Islet precursor cell (in vitro differentiated cells): ENCODE measurements around the gene TIPARP.
A peak's percentile ranks its signal among the peaks of the same experiment; 100 is the strongest.
"Not testable (repeated sequence)": the region's sequence is repeated elsewhere in the genome, so short reads cannot be mapped to it uniquely, and the experiment has no call there.

Experiments used
- DNase-seq: peaks from one replicate; pipeline ENCODE4 v3.0.0-alpha.2; 2018

Gene TIPARP

DNA sequence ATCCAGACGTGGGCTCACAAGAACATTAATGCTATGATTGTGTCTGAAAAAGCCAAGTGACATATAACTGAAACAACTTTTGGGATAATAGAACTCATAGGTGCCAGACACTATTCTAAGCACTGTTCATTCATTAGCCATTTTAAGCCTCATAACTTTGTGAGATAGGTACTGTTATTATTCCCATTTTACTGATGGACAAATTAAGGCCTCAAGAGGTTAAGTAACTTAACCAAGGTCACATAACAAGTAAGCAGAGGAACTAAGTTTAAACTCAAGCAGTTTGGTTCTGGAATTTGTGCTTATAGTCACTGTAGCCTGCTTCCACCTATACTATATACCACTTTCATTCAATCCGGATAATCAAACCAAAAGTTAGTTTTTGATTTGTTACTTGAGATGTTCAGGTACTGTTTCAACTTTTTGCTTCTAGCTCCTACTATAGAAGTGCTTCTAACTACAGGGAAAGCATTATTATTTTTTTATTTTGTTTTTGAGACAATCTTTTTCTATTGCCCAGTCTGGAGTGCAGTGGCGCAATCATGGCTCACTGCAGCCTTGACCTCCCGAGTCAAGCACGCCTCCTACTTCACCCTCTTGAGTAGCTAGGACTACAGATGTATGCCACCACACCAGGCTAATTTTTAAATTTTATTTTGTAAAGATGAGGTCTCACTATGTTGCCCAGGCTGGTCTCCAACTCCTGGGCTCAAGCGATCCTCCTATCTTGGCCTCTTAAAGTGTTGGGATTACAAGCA lies 41.9 kb downstream of the TIPARP start:
- DNase-seq = no peak

DNA sequence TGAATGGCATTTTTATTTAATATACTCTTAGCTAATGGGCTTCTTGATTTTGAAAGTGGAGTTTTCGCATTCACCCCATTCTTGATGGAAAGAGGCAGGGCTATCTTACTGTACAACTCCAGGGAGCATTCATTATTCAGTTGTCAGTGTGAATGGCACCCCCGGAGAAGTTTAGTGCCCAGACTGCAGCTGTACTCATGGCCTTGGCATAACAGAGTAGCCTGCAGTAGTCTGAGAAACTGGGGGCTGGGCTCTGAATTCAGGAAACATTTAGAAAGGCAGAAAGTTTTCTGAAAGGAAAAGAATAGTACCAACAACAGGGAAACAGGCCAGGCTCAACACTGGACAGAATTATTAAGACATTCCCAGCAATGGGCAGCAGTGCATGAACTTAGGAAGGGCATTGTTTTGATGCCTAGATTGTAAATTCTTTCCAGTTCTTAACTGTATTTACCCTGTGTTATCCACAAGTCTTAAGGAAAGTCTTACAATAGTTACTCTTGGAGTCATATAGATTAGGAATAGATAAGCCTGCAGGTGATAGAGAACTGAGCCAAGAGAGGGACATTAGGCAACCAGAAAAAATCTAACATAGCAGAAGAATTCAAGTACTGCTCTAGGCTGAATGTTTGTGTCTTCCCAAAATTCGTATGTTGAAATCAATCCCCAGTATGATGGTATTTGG lies 44.4 kb downstream of the TIPARP start:
- no peak for DNase-seq

- DNase-seq = no peak
Measured at GRCh38 chr3:156720826-156721225, 46.4 kb downstream of the TIPARP start.

DNA sequence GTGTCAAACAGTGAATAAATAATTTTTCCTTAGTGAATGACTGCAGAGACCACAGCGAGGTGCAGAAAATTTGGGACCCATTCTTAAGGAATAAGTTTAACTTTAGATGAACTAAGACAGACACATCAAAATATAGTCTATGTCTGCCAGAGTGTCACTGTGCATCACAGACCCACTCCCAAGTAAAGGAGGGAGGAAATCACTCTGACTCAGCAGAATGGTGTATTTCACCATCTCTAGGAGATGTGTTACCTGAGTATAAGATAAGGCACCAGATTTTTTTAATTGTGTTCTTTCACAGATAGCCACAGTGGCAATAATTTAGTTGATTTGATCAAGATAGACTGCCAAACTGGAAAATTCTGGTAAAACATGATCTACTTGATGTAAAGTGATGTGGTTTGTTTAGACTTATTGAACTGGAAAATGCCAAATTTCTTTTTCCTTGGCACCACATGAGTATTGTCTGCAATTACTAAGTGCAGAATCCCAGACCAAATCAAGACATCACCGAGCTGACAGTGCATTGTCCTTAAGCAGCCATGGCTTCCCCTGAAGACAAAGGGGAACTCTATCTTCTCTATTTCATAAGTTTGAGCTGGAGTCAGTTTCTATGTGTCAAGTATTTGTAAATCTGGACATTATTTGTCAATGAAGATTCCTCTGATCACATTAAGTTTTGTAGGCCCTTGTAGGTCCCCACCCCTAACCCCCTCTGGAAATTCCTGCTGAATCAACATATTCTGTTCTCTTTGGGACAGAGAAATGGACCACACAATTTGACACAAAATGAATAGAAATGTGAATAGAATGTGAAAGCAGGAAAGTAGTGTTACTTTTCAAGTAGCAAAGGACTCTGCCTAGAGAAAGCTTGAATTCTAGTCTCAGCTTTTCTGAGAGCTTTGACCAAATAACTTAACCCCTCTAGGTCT lies 47.6 kb downstream of the TIPARP start:
- no peak for DNase-seq

- DNase-seq = no peak
Measured at GRCh38 chr3:156723182-156723619, 48.8 kb downstream of the TIPARP start.

- no peak for DNase-seq
Measured at GRCh38 chr3:156725682-156726081, 51.3 kb downstream of the TIPARP start.

DNA sequence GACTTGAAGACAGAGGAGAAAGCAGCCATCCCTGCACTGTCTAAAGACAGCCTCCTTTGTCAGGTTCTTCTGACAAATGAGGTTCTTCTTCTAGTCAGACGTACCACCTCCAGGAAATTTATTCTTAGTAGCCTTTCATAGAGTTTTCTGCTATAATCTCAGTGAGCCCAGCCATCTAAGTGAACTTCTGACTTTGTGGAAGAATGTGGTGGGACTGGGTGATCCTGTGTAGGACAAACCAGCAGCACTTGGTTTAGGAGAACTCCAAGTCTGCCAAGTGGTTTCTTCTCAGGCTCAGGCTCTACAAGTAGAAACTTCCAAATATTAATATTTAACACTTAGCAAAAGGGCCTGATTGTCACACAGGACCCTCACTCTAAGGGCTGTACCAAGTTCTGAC lies 52.1 kb downstream of the TIPARP start:
- DNase-seq = no peak

- no peak for DNase-seq
Measured at GRCh38 chr3:156727519-156728205, 53.3 kb downstream of the TIPARP start.

GRCh38 chr3:156728267-156728985 lies 54.0 kb downstream of the TIPARP start:
- no peak for DNase-seq

- peak; percentile 71 for DNase-seq
Measured at GRCh38 chr3:156729460-156730179, 55.2 kb downstream of the TIPARP start.

GRCh38 chr3:156731813-156732212 lies 57.4 kb downstream of the TIPARP start:
- no peak for DNase-seq

DNA sequence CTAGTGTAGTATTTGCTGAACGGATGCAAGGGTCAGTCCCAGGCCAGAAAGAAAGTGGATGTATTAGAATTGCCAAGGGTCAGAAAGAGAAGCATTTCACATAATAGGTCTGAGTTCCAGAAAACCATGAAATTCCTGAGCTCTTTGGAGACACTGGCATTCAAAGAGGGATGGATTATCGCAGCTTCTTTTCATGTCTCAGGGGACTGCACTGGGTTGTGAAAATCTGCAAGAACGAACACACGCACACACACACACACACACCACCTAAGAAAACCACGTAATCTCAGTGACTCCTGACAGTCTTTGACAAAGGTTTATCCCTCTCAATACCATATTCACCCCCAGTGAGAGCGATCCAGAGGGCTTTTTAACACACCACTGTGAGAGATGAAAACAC lies 57.9 kb downstream of the TIPARP start:
- DNase-seq = no peak

DNA sequence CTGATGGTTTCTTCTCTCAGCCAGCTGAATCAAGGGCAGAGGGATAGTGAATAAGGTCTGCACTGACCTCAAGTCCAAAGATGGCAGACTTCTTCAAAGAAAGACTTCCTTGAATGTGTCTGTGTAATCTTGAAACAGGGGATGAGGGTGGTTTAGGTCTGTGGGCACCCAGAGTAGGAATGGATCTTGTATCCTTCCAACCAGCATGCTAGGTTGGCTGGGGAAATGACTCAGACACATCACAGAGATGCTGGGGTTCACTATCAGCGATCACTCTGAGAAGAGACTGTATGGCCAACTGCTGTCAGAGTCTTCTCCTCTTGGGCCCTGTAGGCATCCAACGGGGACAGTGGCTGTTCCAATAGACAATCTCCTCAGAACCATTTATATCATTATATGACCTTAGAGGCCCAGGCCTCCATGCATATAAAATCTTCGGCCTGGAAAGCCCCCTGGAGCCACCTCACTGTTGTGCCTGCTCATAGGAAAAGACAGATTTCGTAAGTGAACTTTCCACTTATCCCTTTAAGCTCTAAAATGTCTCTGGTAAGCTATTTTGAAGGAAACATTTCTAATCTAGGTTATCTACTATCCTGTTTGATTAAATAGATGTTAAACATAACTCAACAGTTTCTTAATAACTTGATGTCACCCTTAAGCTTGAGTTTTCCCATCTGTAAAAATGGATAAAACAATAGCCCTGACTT lies 58.5 kb downstream of the TIPARP start:
- no peak for DNase-seq

DNA sequence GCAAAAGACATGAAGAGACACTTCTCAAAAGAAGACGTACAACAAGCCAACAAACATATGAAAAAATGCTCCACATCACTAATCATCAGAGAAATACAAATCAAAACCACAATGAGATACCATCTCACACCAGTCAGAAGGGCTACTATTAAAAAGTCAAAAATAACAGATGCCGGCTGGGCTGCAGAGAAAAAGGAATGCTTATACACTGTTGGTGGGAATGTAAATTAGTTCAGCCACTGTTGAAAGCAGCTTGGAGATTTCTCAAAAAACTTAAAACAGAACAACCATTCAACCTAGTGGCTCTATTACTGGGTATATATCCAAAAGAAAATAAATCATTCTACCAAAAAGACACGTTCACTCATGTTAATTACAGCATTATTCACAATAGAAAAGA lies 60.3 kb downstream of the TIPARP start:
- not testable (repeated sequence) for DNase-seq

- DNase-seq = no peak
Measured at GRCh38 chr3:156735471-156735870, 61.1 kb downstream of the TIPARP start.

- DNase-seq = not testable (repeated sequence)
Measured at GRCh38 chr3:156737049-156737448, 62.7 kb downstream of the TIPARP start.

DNA sequence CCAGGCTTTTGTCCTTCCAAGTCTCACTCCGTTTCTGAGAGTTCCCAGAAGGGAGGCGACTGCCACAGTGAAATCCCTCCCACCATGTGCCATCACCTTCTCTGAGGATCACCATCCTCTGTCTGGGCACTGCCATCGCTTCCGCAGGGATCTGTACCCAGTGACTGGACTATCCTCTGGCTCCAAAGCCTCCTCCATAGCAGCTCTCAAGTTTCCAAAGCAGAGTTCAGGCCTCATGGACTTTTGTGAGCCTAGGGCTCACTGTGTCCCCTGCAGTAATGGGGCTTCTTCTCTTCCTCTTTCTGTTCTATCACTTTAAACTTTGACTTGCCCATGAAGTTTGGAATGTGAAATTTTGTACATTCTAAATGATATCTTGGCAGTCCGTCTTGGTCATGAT lies 63.9 kb downstream of the TIPARP start:
- DNase-seq = no peak

DNA sequence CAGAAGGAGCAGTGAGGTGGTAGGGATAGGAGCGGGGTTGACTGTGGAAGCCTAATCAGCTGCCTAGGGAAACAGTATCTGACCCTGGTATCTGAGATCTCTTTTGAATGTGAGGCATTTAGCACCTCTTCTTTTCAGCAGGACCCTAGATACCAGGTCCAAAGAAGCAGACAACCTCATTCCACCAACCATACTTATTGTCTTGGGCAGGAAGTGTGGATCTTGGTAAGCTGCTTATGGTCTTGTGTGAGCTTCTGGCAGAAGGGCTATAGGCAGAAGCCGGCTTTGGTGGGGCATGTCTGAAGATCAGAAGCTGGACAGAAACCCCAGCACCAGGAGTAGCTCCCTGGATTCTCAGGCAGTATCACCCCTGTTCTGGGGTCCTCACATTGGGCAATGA lies 65.6 kb downstream of the TIPARP start:
- DNase-seq = no peak

DNA sequence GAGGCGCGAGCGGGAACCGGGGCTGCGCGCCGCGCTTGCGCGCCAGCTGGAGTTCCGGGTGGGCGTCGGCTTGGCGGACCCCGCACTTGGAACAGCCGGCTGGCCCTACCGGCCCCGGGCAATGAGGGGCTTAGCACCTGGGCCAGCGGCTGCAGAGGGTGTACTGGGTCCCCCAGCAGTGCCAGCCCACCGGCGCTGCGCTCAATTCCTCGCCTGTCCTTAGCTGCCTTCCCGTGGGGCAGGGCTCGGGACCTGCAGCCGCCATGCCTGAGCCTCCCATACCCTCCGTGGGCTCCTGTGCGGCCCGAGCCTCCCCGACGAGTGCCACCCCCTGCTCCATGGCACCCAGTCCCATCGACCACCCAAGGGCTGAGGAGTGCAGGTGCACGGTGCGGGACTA lies 66.2 kb downstream of the TIPARP start:
- not testable (repeated sequence) for DNase-seq

- DNase-seq = no peak
Measured at GRCh38 chr3:156741935-156742334, 67.5 kb downstream of the TIPARP start.

GRCh38 chr3:156742401-156742800 lies 68.0 kb downstream of the TIPARP start:
- no peak for DNase-seq
